Stimulated activated naive CD4-positive, alpha-beta T cell (primary cell): ENCODE measurements around the gene LAMB3.

Experiments
- DNase-seq, 6 experiments: peaks; one replicate each; lab custom pipeline; 2025; lab: John Stamatoyannopoulos, UW

LAMB3 gene

DNA sequence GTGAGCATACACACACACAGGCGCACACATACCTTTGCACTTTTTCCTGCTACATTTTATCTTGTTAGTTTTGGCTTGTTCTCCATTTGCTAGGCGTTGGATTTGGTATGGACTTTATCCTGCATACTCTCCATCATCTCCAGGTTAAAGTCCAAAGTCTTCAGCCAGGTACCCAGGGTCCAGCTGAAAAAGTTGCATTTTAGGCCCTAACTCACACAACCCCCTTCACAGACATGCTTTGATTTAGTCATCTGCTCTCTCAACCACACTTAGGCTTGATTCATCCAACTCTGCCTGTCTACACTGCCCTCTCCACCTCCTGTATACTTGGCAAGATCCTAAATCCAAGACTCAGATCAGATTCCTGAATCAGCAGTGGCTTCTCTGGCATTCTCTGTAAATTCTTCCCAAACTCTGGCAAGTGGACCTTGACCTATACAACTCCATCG, 10.7 kb upstream of the LAMB3 start:
- DNase-seq = no peak

DNA sequence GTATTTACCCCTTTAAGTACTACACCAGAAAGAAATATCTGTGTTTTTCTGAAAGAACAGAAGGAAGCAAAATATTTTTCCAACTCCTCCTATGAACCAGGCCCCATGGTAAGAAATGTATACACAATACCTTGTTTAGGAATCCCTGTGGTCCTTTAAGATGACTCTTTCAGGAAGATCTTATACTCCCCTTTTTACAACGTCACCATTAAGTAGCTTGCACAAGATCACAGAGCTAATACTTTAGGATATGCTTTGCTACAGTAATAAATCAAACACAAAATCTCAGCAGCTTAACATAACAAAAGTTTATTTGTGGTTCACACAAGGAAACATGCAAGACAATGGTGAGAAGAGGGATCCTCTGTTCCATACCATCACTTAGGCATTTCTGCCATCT, 8.8 kb upstream of the LAMB3 start:
- DNase-seq = no peak

GRCh38 chr1:209659909-209660308, 7.7 kb upstream of the LAMB3 start:
- no peak for DNase-seq

GRCh38 chr1:209657918-209658317, 5.7 kb upstream of the LAMB3 start:
- no peak for DNase-seq

DNA sequence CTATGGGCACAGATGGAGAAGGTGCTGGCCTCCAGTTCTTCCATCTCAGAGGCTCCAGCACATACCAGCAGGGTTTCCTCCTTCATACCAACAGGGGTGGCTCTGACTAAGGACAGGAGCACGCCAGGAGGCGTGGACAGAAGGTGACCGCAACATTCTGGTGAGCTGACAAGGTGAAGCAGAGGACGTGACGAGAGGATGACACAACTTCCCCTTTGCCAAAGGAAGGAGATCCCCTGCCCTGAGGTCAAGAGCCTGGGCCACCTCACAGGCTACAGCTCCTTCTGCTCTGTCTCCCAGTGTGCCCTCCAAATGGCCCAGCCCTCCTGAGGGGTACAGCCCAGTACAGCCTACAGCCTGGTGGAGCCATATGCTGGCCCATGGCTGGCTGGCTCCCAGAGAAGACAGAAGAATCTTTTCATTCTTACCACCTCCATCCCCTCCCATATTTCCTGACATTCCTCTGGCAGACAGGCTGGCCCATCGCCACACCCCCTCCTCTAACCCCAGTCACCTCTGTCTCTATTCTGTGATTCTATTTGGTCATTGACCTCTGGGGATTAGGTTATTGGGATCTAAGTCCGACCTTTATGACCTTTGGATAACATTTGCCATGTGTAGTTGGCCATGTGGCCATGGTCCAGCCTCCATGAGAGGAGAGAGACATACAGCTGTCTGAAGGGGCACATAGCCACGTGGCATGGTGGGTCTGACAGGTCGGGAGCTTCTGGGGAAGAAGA, 5.1 kb upstream of the LAMB3 start:
- no peak for DNase-seq

- no peak for DNase-seq
Observed at GRCh38 chr1:209655411-209656231, 3.4 kb upstream of the LAMB3 start.

- no peak for DNase-seq
Observed at GRCh38 chr1:209653915-209654351, 1.7 kb upstream of the LAMB3 start.

- no peak for DNase-seq
Observed at GRCh38 chr1:209652873-209653401, 712 bp upstream of the LAMB3 start.

GRCh38 chr1:209651138-209651587, 1.1 kb downstream of the LAMB3 start:
- no peak for DNase-seq

GRCh38 chr1:209650454-209650853, 1.8 kb downstream of the LAMB3 start:
- DNase-seq = no peak

GRCh38 chr1:209648931-209649776, 3.1 kb downstream of the LAMB3 start:
- no peak for DNase-seq

GRCh38 chr1:209648346-209648745, 3.9 kb downstream of the LAMB3 start:
- no peak for DNase-seq

- no peak for DNase-seq
Observed at GRCh38 chr1:209647156-209647555, 5.1 kb downstream of the LAMB3 start.

DNA sequence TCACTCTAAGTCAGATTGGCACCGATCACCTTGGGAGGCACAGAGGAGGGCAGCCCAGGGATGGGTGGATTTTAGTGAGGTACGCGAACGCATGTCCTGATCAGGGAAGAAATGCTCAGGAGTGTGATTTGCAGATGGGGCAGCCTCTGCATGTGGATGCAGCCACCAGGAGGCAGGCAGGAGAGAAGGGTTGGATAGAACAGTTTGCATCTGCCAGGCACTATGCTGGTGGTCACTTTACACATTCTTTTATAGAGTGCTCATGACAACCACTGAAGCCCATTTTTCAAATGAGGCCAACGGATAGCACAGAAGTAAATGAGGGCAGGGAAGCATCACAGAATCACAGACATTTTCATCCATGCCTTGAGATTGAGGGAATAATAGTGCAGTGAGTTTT, 5.7 kb downstream of the LAMB3 start:
- no peak for DNase-seq

GRCh38 chr1:209645574-209646452, 6.4 kb downstream of the LAMB3 start:
- DNase-seq = no peak

- no peak for DNase-seq
Observed at GRCh38 chr1:209643285-209644020, 8.8 kb downstream of the LAMB3 start.

DNA sequence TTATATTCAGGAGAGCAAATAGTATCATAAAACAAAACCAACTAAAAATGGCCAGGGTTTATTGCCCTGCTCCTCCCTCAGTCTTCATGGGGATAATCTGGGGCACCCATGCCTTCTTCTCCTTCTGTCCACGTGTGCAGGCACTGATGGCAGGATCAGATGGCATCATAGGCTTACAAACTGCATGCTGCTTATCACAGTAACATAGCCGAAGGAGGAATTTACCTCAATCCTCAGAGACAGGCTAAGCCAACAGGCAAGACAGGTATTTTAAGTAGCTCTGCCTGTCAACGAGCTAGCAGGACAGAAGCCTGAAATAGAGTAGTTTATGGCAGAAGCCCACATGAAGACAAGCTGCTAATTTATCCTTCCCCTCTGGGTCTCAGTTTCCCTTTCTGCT, 9.4 kb downstream of the LAMB3 start:
- DNase-seq = no peak

- no peak for DNase-seq
Observed at GRCh38 chr1:209641832-209642172, 10.4 kb downstream of the LAMB3 start.

GRCh38 chr1:209635850-209636249, 16.4 kb downstream of the LAMB3 start:
- no peak for DNase-seq

DNA sequence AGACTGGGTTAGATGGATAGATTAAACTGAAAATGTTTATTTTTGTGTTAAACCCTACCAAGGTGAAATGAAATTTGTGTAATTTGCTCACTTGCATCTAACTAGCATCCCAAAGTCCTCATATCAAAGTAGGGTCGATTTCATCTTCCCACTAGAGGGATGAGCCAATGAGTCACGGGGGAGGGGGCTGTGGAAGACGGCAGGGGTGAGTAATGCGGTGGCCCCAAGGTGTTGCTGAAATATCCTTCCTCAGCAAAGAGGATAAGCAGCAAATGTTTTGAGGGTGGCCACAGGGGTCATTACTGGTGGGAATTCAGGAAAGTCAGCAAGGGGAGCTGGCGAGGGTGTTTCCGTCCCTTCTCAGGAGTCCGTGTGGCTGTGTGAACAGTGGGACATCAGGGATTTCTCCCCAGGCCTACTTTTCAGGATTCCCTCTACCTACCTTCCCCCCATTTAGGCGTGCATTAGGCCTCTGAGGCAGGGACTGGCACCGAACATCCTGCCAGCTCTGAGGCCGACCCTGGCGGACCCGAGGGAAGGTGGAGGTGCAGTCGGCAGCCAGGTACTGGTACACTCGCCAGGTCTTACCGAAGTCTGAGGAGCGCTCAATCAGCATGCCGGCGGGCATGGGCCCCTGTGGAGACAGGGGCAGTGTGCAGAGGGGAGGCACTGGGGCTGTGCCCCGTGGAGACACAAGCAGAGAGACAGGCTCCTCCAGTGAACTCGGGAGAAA, 18.1 kb downstream of the LAMB3 start:
- DNase-seq = no peak
